H54 (cell line): ENCODE results near the gene CRNKL1.
"Not testable (repeated sequence)": the region's sequence is repeated elsewhere in the genome, so short reads cannot be mapped to it uniquely, and the experiment has no call there.

ENCODE experiments used
- DNase-seq: peaks from one replicate; pipeline ENCODE4 v3.0.0; 2011; ENCODE audit warnings: low spot score, mixed read lengths; ENCODE audit not compliant: insufficient read length
- FAIRE-seq: peaks from 3 replicates; lab custom pipeline; 2011; peaks lifted over from hg19 to GRCh38; lab: Jason Lieb, UNC
- POLR2A ChIP-seq: IDR thresholded peaks from 2 replicates; pipeline ENCODE4 v1.6.1; 2011; ENCODE audit warnings: low read depth, mild to moderate bottlenecking, low read length

The CRNKL1 gene

DNA sequence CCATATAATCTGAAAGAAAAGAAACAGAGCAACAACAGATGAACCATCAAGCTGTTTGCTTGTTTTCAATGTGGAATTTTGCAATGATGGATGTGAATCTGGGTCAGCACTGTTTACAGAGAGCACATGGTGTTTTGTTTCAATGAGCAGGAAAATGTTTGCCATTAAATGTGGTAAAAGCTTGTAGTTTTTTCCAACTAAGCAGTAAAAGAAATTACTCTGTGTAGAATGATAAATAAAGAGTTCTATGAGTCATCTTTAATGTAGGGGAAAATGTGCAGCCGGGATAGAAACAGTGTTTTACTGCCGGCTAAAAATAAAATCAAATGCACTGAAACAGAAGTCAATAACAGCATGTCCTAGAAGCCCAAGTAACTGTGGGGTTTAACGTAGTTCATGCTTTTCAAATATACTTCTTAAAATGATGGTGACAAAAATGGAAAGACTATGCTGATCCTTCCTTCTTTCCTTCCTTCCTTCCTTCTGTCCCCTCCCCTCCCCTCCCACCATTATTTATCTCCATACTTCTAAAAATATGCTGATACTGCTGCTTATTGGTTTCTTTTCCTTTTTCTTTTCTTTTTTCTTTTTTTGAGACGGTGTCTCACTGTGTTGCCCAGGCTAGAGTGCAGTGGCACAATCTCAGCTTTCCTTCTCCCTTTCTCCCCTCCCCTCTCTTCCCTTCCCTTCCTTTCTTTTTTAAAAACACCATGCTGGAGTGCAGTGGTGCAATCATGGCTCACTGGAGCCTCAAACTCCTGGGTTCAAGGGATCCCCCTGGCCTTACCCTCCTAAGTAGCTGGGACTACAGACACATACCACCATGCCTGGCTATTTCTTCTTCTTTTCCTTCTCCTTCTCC lies 41.4 kb downstream of the CRNKL1 start:
- no peak for DNase-seq
- no peak for FAIRE-seq

DNA sequence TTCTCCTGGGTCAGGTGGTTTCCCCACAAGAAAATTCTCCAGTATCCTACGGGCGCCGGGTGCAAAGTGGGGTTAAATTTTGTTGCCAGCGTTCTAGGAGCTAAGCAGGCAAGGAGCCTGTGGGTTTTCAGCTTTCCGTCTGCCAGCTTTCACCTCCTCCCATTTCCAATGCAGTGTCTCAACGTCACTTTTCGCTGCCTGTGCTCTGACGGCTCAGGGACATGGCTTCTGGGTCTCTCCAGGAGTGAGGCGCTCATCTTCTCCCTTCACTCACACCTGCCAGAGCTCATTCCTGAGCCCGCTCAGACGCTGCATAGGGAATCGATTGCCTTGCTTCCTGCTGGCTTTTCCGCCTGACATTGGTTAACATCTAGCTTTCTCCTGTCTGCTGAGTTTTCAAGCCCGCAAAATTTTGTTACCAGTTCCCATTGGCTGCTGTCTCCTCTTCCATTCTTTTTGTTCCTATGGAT lies 42.4 kb downstream of the CRNKL1 start:
- FAIRE-seq (no peak), DNase-seq (no peak)
- no peak for TF ChIP-seq POLR2A

More for the DNA sequence above, 41.4 kb downstream of the CRNKL1 start:
- TF ChIP-seq POLR2A, result no peak

DNA sequence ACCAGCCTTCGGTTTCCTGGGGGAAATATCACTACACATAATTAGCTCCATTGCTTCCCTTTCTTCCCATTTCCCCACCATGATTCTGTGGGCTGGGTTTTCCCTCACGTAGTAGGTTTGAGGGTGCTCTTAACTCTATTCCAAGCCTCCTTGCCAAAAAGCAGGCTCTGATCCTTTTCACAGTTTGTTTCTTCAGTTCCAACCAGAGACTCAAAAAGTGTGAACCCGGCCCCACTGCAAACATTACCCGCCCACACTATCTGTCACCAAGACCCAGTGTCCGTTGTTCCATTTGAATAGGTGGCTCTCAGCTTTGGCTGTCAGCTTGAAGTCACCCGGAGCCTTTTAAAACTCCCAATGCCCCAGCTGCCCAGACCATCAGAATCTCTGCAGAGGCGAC lies 46.9 kb downstream of the CRNKL1 start:
- no peak for DNase-seq
- no peak for TF ChIP-seq POLR2A
- FAIRE-seq, result no peak

DNA sequence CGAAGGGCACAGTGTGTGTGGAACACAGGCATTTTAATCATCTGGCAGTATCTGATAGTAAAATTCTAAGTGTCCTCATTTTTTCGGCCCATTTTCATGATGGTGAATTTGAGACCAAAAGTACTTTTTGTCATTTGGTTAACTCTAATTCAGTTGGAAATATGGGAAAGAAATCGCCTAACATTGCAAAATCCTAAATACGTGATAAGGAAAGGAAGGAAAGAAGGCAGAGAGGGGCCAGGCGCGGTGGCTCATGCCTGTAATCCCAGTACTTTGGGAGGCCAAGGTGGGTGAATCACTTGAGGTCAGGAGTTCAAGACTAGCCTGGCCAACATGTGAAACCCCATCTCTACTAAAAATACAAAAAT lies 48.3 kb downstream of the CRNKL1 start:
- not testable (repeated sequence) for FAIRE-seq, DNase-seq

DNA sequence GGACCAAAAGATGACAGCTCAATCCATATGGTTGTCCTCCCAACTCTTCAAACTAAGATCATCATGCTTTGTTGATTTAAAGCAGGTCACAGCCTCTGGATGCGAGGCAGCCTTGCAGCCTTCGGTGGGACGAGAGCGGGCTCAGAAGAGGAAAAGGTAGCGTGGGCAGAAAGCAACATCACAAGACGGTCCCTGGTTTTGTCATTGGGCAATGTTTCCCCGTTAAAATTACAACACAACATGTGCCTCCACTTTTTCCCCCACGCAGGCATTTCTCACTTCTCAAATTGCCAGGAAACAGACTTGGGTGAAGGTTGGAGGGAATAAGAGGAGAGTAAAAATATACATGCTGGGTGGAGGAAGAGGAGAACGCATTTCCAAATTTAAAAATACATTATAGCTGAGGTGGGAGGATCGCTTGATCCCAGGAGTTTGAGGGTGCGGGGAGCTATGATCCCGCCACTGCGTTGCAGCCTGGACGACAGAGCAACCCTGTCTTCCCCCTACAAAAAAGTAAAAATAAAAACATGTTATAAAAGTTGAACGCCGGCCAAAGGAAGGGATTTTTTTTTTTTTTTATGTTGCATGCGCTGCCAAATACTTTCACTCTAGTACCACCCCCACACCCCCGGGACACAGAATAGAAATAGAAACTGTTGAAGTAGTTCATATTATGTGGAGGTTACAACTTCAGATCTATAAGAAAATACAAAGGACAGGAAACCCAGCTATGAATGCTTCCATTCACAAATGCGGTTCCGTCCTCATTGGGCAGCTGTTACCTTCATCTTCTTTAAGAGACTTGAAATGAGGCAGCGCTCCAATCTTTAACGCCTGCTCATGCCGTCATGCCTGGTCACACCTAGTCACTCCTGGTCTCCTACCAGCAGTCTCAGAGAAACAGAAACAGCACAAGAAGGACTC lies 49.0 kb downstream of the CRNKL1 start:
- DNase-seq (no peak), FAIRE-seq (no peak)
- no peak for TF ChIP-seq POLR2A

DNA sequence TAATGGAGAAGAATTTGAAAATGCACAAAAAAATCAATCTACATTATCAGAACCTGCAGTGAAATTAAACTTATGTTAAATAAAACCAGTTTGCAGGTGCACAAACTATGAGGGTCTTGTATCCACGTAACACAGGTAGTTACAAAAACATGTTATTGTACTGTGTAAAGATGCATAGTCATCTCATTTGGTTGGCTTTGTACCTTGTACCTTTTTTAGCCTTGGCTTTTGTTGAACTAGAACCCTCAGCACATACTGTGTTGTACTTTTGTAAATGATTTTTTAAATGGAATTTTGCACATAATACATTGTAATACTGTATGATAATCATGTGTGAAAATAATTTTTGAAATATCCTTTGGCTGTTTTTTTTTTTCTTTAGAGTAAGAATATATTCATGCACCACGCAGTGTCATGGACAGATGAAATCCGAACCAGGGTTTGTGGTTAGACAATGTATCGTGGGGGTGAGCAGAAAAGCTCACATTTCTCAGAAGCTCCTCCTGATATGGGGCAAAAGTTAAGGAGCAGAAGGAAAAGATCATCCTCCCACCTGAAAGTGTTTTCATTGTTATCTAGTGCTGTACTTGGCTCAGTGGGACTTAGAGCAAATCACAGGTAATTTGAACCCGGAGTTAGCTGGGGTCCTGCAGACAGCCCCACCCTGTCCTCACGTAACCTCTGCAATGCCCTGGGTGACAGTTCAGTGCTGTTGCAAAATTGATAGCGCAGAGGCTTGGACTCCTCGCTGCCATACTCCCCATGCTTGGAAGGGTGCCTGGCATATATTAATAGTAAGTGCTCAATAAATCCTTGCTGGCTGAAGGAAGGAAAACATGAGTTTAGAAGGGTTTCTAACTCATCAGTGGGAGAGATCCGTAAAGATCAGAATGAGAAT lies 49.9 kb downstream of the CRNKL1 start:
- TF ChIP-seq POLR2A, result no peak
- DNase-seq, result no peak
- FAIRE-seq, result no peak

DNA sequence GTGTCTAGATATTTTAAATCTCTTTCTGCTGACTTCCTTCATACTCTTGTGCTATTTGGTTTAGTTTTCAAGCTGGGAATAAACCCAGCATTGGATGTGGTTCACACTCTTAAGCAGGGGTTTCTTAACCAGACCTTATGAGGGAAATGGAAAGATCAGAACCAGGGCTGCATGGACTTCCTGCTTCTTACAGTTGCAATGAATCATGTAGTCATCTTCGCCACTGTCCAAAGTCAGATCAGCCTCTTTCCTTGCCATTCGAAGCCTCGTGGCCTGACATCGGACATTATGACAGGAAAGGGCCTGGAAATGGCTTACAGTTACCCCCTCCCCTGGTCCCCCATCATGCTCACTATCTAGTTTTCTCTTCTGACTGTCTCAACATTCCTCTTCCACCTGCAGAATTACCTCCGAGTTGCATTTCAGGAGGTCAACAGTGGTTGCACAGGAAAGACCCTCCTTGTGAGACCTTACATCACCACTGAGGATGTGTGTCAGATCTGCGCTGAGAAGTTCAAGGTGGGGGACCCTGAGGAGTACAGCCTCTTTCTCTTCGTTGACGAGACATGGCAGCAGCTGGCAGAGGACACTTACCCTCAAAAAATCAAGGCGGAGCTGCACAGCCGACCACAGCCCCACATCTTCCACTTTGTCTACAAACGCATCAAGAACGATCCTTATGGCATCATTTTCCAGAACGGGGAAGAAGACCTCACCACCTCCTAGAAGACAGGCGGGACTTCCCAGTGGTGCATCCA lies 51.9 kb downstream of the CRNKL1 start:
- no peak for TF ChIP-seq POLR2A
- FAIRE-seq (no peak), DNase-seq (no peak)

DNA sequence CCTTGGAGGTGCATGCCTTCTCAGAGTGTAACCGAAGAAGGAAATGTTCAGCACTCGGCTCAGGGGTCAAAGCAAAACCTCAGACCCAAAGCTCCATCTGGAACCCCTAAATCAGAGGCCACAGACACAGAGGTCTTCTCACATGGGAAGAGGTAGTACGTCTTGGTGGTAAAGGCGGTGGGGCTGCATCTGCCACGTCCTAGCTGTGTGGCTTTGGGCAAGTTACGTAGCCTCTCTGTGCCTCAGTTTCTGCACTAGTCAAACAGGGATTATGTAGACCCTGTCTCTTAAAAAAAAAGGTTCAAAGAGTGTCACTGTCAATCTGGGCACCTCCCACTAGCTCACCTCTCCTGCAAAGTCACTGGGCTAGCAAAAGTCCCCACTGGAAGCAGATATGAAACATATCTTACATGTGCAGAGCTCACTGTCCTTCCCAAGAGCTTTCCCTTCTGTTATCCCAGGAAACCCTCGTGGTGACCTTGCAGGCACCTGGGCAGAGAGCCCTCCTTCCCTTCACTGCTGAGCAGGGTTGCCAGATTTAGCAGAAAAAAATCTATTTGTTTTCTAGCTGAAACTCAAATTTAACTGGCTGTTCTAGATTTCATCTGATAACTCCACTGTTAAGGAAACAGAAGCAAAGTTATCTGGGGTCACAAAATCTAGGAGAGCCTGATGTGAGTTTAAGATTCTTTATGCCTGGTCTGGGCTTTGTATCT lies 53.1 kb downstream of the CRNKL1 start:
- DNase-seq, result no peak
- no peak for TF ChIP-seq POLR2A
- FAIRE-seq, result no peak

DNA sequence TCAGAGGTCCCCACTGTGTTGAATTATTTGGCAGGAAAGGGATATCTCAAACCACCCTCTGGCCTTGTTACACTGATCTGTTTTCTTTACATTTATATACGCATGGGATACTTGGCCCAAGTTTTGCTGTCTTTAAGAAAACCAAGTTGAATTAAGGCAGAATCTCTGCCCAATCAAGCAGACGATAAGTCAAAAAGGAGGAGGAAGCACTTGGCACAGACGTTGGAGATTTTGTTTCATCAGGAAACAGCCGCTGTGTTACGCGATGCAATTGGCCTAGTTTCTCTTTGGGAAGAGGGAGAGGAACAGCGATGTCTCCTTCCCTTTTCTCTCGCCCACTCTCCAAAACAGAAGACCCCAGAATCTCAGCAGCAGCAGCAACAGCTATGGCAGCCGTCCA lies 55.3 kb downstream of the CRNKL1 start:
- DNase-seq, result no peak
- no peak for TF ChIP-seq POLR2A
- no peak for FAIRE-seq

DNA sequence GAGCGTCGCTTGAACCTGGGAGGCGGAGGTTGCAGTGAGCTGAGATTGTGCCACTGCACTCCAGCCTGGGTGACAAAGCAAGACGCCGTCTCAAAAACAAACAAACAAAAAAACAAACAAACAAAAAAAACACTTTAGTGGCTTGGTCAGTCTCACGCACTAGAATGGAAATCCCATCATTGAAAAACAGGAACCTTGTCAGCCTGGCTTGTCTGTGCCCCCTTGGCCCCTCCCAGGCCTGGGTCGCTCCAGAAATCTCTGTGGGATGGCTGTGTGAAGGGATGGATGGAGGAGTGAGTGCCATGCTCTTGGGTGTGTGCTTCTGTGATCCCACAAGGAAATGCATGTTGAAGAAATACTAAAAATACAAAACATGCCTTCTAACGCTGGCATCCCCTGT lies 56.0 kb downstream of the CRNKL1 start:
- no peak for FAIRE-seq
- no peak for DNase-seq
- TF ChIP-seq POLR2A, result no peak

DNA sequence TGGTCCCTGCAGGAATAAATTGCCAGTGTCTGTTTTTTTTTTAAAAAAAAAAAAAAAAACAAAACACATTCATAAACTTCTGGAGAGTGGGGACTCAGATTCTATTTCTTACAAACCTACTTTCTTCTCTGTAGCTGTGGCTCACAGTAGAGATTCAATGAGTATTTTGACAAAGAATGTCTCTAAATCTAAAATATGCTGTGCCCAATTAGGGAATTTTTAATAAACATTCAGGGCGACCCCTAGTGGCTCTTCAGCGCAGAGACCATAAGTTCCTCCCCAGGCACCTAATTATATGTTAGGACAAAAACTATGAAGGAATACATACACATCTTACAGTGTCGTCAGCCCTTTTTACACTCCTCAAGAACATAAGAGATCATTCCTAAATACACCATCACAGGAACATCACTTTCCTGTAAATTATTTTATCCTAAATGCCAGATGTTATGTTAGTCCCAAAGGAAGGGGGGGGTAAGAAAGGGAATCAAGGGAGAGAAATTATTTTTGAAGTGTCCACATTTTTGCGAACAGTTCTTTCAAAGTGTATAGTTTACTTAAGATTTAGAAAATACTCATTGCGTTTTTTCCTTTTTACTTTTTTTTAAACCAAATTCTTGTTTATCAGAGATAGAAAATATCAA lies 56.9 kb downstream of the CRNKL1 start:
- FAIRE-seq (no peak), DNase-seq (no peak)
- TF ChIP-seq POLR2A, result no peak
